T-helper 1 cell treated with Interleukin-12 subunit alpha and Interleukin-12 subunit beta and Interleukin-4 antibody, amounts not matched to agents 30 ng/mL and 1 ng/mL, for 36 hours (primary cell): ENCODE measurements around the gene CDC123. TPM values are rescaled to one million over a fixed set of nuclear protein-coding genes. Genes with fewer than 3 reads are reported as not detected.
"Not testable (repeated sequence)": the region's sequence is repeated elsewhere in the genome, so short reads cannot be mapped to it uniquely, and the experiment has no call there.

Source experiments
- intact Hi-C: fragments of 100-400 bp; cut with micrococcal nuclease; formaldehyde crosslinking; loops from one replicate; pipeline ENCODE4 v1.15.1; 2024
- total RNA-seq: library from RNA; stranded (reverse); gene quantifications from 2 replicates; pipeline ENCODE4 v1.2.3, GENCODE V29; 2022

CDC123 gene
- 107 and 114 TPM in 2 replicates for total RNA-seq

- intact Hi-C loops = loop anchor here (1.0 to 10.0 kb wide), 16 partner anchors 15 to 1599 kb away; partner anchors contain the start of genes CAMK1D, DHTKD1, MCM10 and OPTN
Observed at GRCh38 chr10:12195603-12196506, at the start of gene CDC123, which contains the start of gene NUDT5. Gene CDC123 (plus strand): TSS chr10:12196188. CDS start chr10:12196246, 58 bp downstream. Gene NUDT5 (minus strand): TSS chr10:12195891. CDS start chr10:12186291, 9,600 bp downstream.

- intact Hi-C loops = no loop called here
Observed at GRCh38 chr10:12150163-12150562, 45.8 kb upstream of the CDC123 start.

GRCh38 chr10:12154516-12154915 is 41.5 kb upstream of the CDC123 start:
- intact Hi-C loops = no loop called here

- intact Hi-C loops = no loop called here
Observed at GRCh38 chr10:12156367-12157123, 39.4 kb upstream of the CDC123 start.

GRCh38 chr10:12158111-12158510 is 37.9 kb upstream of the CDC123 start:
- intact Hi-C loops = no loop called here

- intact Hi-C loops = no loop called here
Observed at GRCh38 chr10:12160664-12161063, 35.3 kb upstream of the CDC123 start.

GRCh38 chr10:12162927-12163326 is 33.1 kb upstream of the CDC123 start:
- intact Hi-C loops = no loop called here

GRCh38 chr10:12164085-12164484 is 31.9 kb upstream of the CDC123 start:
- intact Hi-C loops = no loop called here

GRCh38 chr10:12165036-12165435 is 31.0 kb upstream of the CDC123 start:
- intact Hi-C loops = no loop called here

GRCh38 chr10:12165999-12166775 is 29.8 kb upstream of the CDC123 start:
- intact Hi-C loops = no loop called here

- intact Hi-C loops = not testable (repeated sequence)
Observed at GRCh38 chr10:12171512-12171911, 24.5 kb upstream of the CDC123 start.

GRCh38 chr10:12177642-12178041 is 18.3 kb upstream of the CDC123 start:
- intact Hi-C loops = no loop called here

GRCh38 chr10:12179606-12180170 is 16.3 kb upstream of the CDC123 start:
- intact Hi-C loops = loop anchor here (2.0 to 5.0 kb wide), 2 partner anchors 57 to 137 kb away; partner anchors contain the start of gene UPF2

- intact Hi-C loops = loop anchor here (2.0 to 5.0 kb wide), 2 partner anchors 58 to 138 kb away; partner anchors contain the start of gene UPF2
Observed at GRCh38 chr10:12180221-12180974, 15.6 kb upstream of the CDC123 start.

GRCh38 chr10:12181065-12181775 is 14.8 kb upstream of the CDC123 start:
- intact Hi-C loops = loop anchor here (1.0 to 5.0 kb wide), 3 partner anchors 14 to 139 kb away; partner anchors contain the start of genes NUDT5 and UPF2

GRCh38 chr10:12184165-12184564 is 11.8 kb upstream of the CDC123 start:
- intact Hi-C loops = loop anchor here (5.0 kb wide), 1 partner anchor 142 kb away; the partner anchor contains the start of gene UPF2

GRCh38 chr10:12186323-12186722 is 9.7 kb upstream of the CDC123 start:
- intact Hi-C loops = no loop called here

- intact Hi-C loops = no loop called here
Observed at GRCh38 chr10:12187321-12187905, 8.6 kb upstream of the CDC123 start.

GRCh38 chr10:12188656-12189055 is 7.3 kb upstream of the CDC123 start:
- intact Hi-C loops = no loop called here
